ENCODE data around the gene EEIG2. TPM values are rescaled to one million over a fixed set of nuclear protein-coding genes. Genes with fewer than 3 reads are reported as not detected.

The EEIG2 gene
- total RNA-seq, 2 experiments from 2014 or later = 22.6 to 23.6 TPM

GRCh38 chr1:108570998-108571401 lies 11.1 kb downstream of the EEIG2 start:
- H3K36me3 Mint-ChIP-seq (ENCODE audit: low read depth) = no peaks in the 10 kb centered on the region
- no peak overlapping the region for H3K4me3 Mint-ChIP-seq
- CTCF ChIA-PET = interaction anchor here (0.9 to 2.7 kb wide), 3 partner anchors 11 to 72 kb away, joined by 3 to 25 read pairs (median 4); partner anchors contain the start of gene EEIG2
- H3K27ac Mint-ChIP-seq = no peak overlapping the region
- H3K9me3 Mint-ChIP-seq = no peaks in the 10 kb centered on the region
- no peaks in the 10 kb centered on the region for H3K4me1 Mint-ChIP-seq
- no peak for DNase-seq
- POLR2A ChIA-PET = no interaction called here
- H3K27me3 Mint-ChIP-seq = no peaks in the 10 kb centered on the region

- ChIA-PET CTCF (no interaction called here), POLR2A (no interaction called here)
- Mint-ChIP-seq H3K27ac (no peak overlapping the region), H3K4me1 (no peaks in the 10 kb centered on the region), H3K27me3 (no peaks in the 10 kb centered on the region), H3K9me3 (no peaks in the 10 kb centered on the region), H3K4me3 (no peak overlapping the region), H3K36me3 (ENCODE audit: low read depth) (no peaks in the 10 kb centered on the region)
- DNase-seq = no peak
These were observed 12.3 kb downstream of the EEIG2 start for GRCh38 chr1:108572182-108572581.

GRCh38 chr1:108573183-108573582 lies 13.3 kb downstream of the EEIG2 start:
- DNase-seq = no peak
- Mint-ChIP-seq H3K27ac (no peak overlapping the region), H3K4me3 (no peak overlapping the region), H3K36me3 (ENCODE audit: low read depth) (no peaks in the 10 kb centered on the region), H3K27me3 (no peaks in the 10 kb centered on the region), H3K4me1 (no peaks in the 10 kb centered on the region), H3K9me3 (no peaks in the 10 kb centered on the region)
- CTCF ChIA-PET = no interaction called here
- POLR2A ChIA-PET = no interaction called here

GRCh38 chr1:108574008-108574407 lies 14.1 kb downstream of the EEIG2 start:
- no peak overlapping the region for H3K27ac Mint-ChIP-seq
- CTCF ChIA-PET = no interaction called here
- H3K27me3 Mint-ChIP-seq = no peaks in the 10 kb centered on the region
- no peaks in the 10 kb centered on the region for H3K4me1 Mint-ChIP-seq
- POLR2A ChIA-PET = no interaction called here
- H3K9me3 Mint-ChIP-seq = no peaks in the 10 kb centered on the region
- H3K4me3 Mint-ChIP-seq = no peak overlapping the region
- no peaks in the 10 kb centered on the region for H3K36me3 Mint-ChIP-seq (ENCODE audit: low read depth)
- DNase-seq = no peak

GRCh38 chr1:108575375-108575774 lies 15.5 kb downstream of the EEIG2 start:
- no peak for DNase-seq
- no peak overlapping the region for H3K4me3 Mint-ChIP-seq
- peaks cover 5% of the 10 kb centered on the region for H3K36me3 Mint-ChIP-seq (ENCODE audit: low read depth)
- H3K27ac Mint-ChIP-seq = no peak overlapping the region
- ChIA-PET POLR2A (no interaction called here), CTCF (interaction anchor here (0.6 to 1.2 kb wide), 3 partner anchors 14 to 69 kb away, joined by 3 read pairs; no protein-coding TSS in a partner anchor)
- H3K4me1 Mint-ChIP-seq = no peaks in the 10 kb centered on the region
- peaks cover 4% of the 10 kb centered on the region for H3K9me3 Mint-ChIP-seq
- no peaks in the 10 kb centered on the region for H3K27me3 Mint-ChIP-seq

GRCh38 chr1:108583757-108584427 lies 24.0 kb downstream of the EEIG2 start:
- no peak overlapping the region for H3K27ac Mint-ChIP-seq
- no peak overlapping the region for H3K4me3 Mint-ChIP-seq
- peaks cover 8% of the 10 kb centered on the region for H3K36me3 Mint-ChIP-seq (ENCODE audit: low read depth)
- no peak for DNase-seq
- peaks cover 7% of the 10 kb centered on the region for H3K9me3 Mint-ChIP-seq
- CTCF ChIA-PET = no interaction called here
- POLR2A ChIA-PET = no interaction called here
- peaks cover 1% of the 10 kb centered on the region for H3K4me1 Mint-ChIP-seq
- H3K27me3 Mint-ChIP-seq = no peaks in the 10 kb centered on the region

- peaks cover 11% of the 10 kb centered on the region for H3K36me3 Mint-ChIP-seq (ENCODE audit: low read depth)
- CTCF ChIA-PET = interaction anchor here (1.2 kb wide), 1 partner anchor 24 kb away, joined by 3 read pairs; the partner anchor contains the start of gene EEIG2
- POLR2A ChIA-PET = no interaction called here
- no peak overlapping the region for H3K27ac Mint-ChIP-seq
- H3K4me3 Mint-ChIP-seq = no peak overlapping the region
- H3K4me1 Mint-ChIP-seq = peaks cover 6% of the 10 kb centered on the region
- H3K27me3 Mint-ChIP-seq = no peaks in the 10 kb centered on the region
- no peak for DNase-seq
- peaks cover 7% of the 10 kb centered on the region for H3K9me3 Mint-ChIP-seq
These were observed 24.5 kb downstream of the EEIG2 start for GRCh38 chr1:108584428-108584856.

GRCh38 chr1:108585313-108585712 lies 25.4 kb downstream of the EEIG2 start:
- Mint-ChIP-seq H3K4me1 (peaks cover 13% of the 10 kb centered on the region), H3K9me3 (peaks cover 2% of the 10 kb centered on the region), H3K27ac (no peak overlapping the region), H3K4me3 (no peak overlapping the region), H3K36me3 (ENCODE audit: low read depth) (peaks cover 7% of the 10 kb centered on the region), H3K27me3 (no peaks in the 10 kb centered on the region)
- no peak for DNase-seq
- ChIA-PET CTCF (interaction anchor here (1.0 to 1.2 kb wide), 2 partner anchors 23 to 25 kb away, joined by 3 read pairs; partner anchors contain the start of gene EEIG2), POLR2A (interaction anchor here (1.1 kb wide), 1 partner anchor 60 kb away, joined by 3 read pairs; no protein-coding TSS in a partner anchor)

- Mint-ChIP-seq H3K4me1 (peaks cover 39% of the 10 kb centered on the region), H3K36me3 (ENCODE audit: low read depth) (peaks cover 6% of the 10 kb centered on the region), H3K27ac (peak overlapping the region; percentile 64), H3K9me3 (no peaks in the 10 kb centered on the region), H3K4me3 (no peak overlapping the region), H3K27me3 (no peaks in the 10 kb centered on the region)
- POLR2A ChIA-PET = interaction anchor here (1.0 to 3.3 kb wide), 6 partner anchors 30 to 390 kb away, joined by 3 to 13 read pairs (median 6); partner anchors contain the start of genes EEIG2, HENMT1, PRPF38B and SLC25A24
- DNase-seq = no peak
- CTCF ChIA-PET = interaction anchor here (1.5 kb wide), 1 partner anchor 31 kb away, joined by 4 read pairs; no protein-coding TSS in a partner anchor
These were observed 30.5 kb downstream of the EEIG2 start for GRCh38 chr1:108590441-108590840.

GRCh38 chr1:108590957-108591356 lies 31.1 kb downstream of the EEIG2 start:
- H3K9me3 Mint-ChIP-seq = no peaks in the 10 kb centered on the region
- H3K27ac Mint-ChIP-seq = no peak overlapping the region
- H3K4me3 Mint-ChIP-seq = no peak overlapping the region
- ChIA-PET CTCF (interaction anchor here (1.5 kb wide), 1 partner anchor 32 kb away, joined by 4 read pairs; no protein-coding TSS in a partner anchor), POLR2A (interaction anchor here (0.9 to 3.3 kb wide), 7 partner anchors 31 to 391 kb away, joined by 3 to 13 read pairs (median 5); partner anchors contain the start of genes EEIG2, HENMT1, PRPF38B and SLC25A24)
- DNase-seq = no peak
- H3K27me3 Mint-ChIP-seq = no peaks in the 10 kb centered on the region
- peaks cover 39% of the 10 kb centered on the region for H3K4me1 Mint-ChIP-seq
- peaks cover 6% of the 10 kb centered on the region for H3K36me3 Mint-ChIP-seq (ENCODE audit: low read depth)

GRCh38 chr1:108591466-108591865 lies 31.6 kb downstream of the EEIG2 start:
- H3K4me1 Mint-ChIP-seq = peaks cover 39% of the 10 kb centered on the region
- POLR2A ChIA-PET = interaction anchor here (0.9 to 3.3 kb wide), 7 partner anchors 31 to 391 kb away, joined by 3 to 13 read pairs (median 5); partner anchors contain the start of genes EEIG2, HENMT1, PRPF38B and SLC25A24
- H3K27ac Mint-ChIP-seq = peak overlapping the region; percentile 48
- DNase-seq = no peak
- CTCF ChIA-PET = interaction anchor here (1.0 to 1.5 kb wide), 2 partner anchors 31 to 32 kb away, joined by 4 read pairs; partner anchors contain the start of gene EEIG2
- peaks cover 6% of the 10 kb centered on the region for H3K36me3 Mint-ChIP-seq (ENCODE audit: low read depth)
- no peaks in the 10 kb centered on the region for H3K27me3 Mint-ChIP-seq
- H3K4me3 Mint-ChIP-seq = no peak overlapping the region
- H3K9me3 Mint-ChIP-seq = no peaks in the 10 kb centered on the region

GRCh38 chr1:108592030-108592759 lies 32.3 kb downstream of the EEIG2 start:
- POLR2A ChIA-PET = interaction anchor here (0.9 to 3.3 kb wide), 4 partner anchors 52 to 101 kb away, joined by 3 to 13 read pairs (median 8); partner anchors contain the start of gene PRPF38B
- Mint-ChIP-seq H3K4me3 (no peak overlapping the region), H3K4me1 (peaks cover 39% of the 10 kb centered on the region), H3K9me3 (no peaks in the 10 kb centered on the region), H3K27ac (peak overlapping the region; percentile 48), H3K36me3 (ENCODE audit: low read depth) (peaks cover 6% of the 10 kb centered on the region), H3K27me3 (no peaks in the 10 kb centered on the region)
- DNase-seq = peak; percentile 19
- CTCF ChIA-PET = interaction anchor here (0.8 to 1.5 kb wide), 3 partner anchors 31 to 51 kb away, joined by 3 to 4 read pairs (median 4); partner anchors contain the start of gene EEIG2

- CTCF ChIA-PET = interaction anchor here (0.7 to 0.8 kb wide), 2 partner anchors 34 to 50 kb away, joined by 3 read pairs; partner anchors contain the start of gene EEIG2
- Mint-ChIP-seq H3K4me3 (no peak overlapping the region), H3K4me1 (peaks cover 39% of the 10 kb centered on the region), H3K36me3 (ENCODE audit: low read depth) (peaks cover 3% of the 10 kb centered on the region), H3K27ac (no peak overlapping the region), H3K9me3 (no peaks in the 10 kb centered on the region), H3K27me3 (no peaks in the 10 kb centered on the region)
- POLR2A ChIA-PET = interaction anchor here (3.3 kb wide), 1 partner anchor 100 kb away, joined by 12 read pairs; the partner anchor contains the start of gene PRPF38B
- DNase-seq = no peak
These were observed 33.5 kb downstream of the EEIG2 start for GRCh38 chr1:108593448-108593847.

Data from activated CD4-positive, alpha-beta memory T cell treated with anti-CD3 and anti-CD28 coated beads, Interleukin-2, amount 10 ng/mL, durations not matched to agents 7 days and 5 days (primary cell).